GOT3 (cell line): ENCODE results near the gene CXCL17.
"Not testable (repeated sequence)": the region's sequence is repeated elsewhere in the genome, so short reads cannot be mapped to it uniquely, and the experiment has no call there.

Experiments used
- DNase-seq: peaks from one replicate; lab custom pipeline; 2025; ENCODE audit warnings: mixed read lengths; lab: John Stamatoyannopoulos, UW

Gene CXCL17

GRCh38 chr19:42442833-42443232, at the start of gene CXCL17:
Gene CXCL17 (minus strand): TSS chr19:42442946. CDS start chr19:42442832, 114 bp downstream.
- DNase-seq, result no peak

- DNase-seq, result no peak
Observed at GRCh38 chr19:42488783-42489521, 46.2 kb upstream of the CXCL17 start.

GRCh38 chr19:42487798-42488178, 45.0 kb upstream of the CXCL17 start:
- DNase-seq, result no peak

- DNase-seq, result no peak
Observed at GRCh38 chr19:42487032-42487797, 44.5 kb upstream of the CXCL17 start.

- DNase-seq, result not testable (repeated sequence)
Observed at GRCh38 chr19:42485036-42485435, 42.3 kb upstream of the CXCL17 start.

GRCh38 chr19:42480335-42481095, 37.8 kb upstream of the CXCL17 start:
- DNase-seq, result no peak

GRCh38 chr19:42479736-42480135, 37.0 kb upstream of the CXCL17 start:
- DNase-seq, result no peak

- no peak for DNase-seq
Observed at GRCh38 chr19:42478765-42479311, 36.1 kb upstream of the CXCL17 start.

- DNase-seq, result no peak
Observed at GRCh38 chr19:42477933-42478332, 35.2 kb upstream of the CXCL17 start.

- no peak for DNase-seq
Observed at GRCh38 chr19:42477117-42477516, 34.4 kb upstream of the CXCL17 start.

GRCh38 chr19:42475366-42475765, 32.6 kb upstream of the CXCL17 start:
- DNase-seq, result no peak

GRCh38 chr19:42474743-42475142, 32.0 kb upstream of the CXCL17 start:
- DNase-seq, result no peak

- DNase-seq, result no peak
Observed at GRCh38 chr19:42473686-42474085, 30.9 kb upstream of the CXCL17 start.

- DNase-seq, result no peak
Observed at GRCh38 chr19:42472402-42473147, 29.8 kb upstream of the CXCL17 start.

- DNase-seq, result no peak
Observed at GRCh38 chr19:42471554-42472249, 29.0 kb upstream of the CXCL17 start.

GRCh38 chr19:42469311-42470235, 26.8 kb upstream of the CXCL17 start:
- no peak for DNase-seq

- peak; percentile 32 for DNase-seq
Observed at GRCh38 chr19:42468273-42468796, 25.6 kb upstream of the CXCL17 start.

GRCh38 chr19:42467183-42467760, 24.5 kb upstream of the CXCL17 start:
- no peak for DNase-seq

- DNase-seq, result no peak
Observed at GRCh38 chr19:42466521-42467182, 23.9 kb upstream of the CXCL17 start.
